Sciatic nerve (tissue), 2 donors: ENCODE data around the gene LRRC37A2. TPM values are rescaled to one million over a fixed set of nuclear protein-coding genes. Genes with fewer than 3 reads are reported as not detected.
"Not testable (repeated sequence)": the region's sequence is repeated elsewhere in the genome, so short reads cannot be mapped to it uniquely, and the experiment has no call there.

Experiments used
- ATAC-seq: fragments of 200-7000 bp; cut with Tn5 transposase; one replicate; pipeline ENCODE4 v1.9.1; 2020; ENCODE audit warnings: mild to moderate bottlenecking, moderate library complexity
- DNase-seq: peaks from one replicate; pipeline ENCODE4 v3.0.0-alpha.2; 2020; ENCODE audit warnings: low spot score
- intact Hi-C: fragments of 100-400 bp; cut with DNase I; formaldehyde crosslinking; loops from one replicate; pipeline ENCODE4 v1.14.2; 2022
- total RNA-seq: library from RNA; stranded (reverse); fragmentation: NEBNext Ultra II Directional; extraction: Animal tissue kit (Norgen Biotek cat#: 25700); gene quantifications from one replicate; pipeline ENCODE4 v1.2.1, GENCODE V29; 2021
- donor health status: DM: no; HTN: no; CAD: no.
- donor health status: DM: no; HTN: no; CAD: no.

LRRC37A2 gene
- total RNA-seq, 1 donor from 2014 or later = 15.2 TPM

DNA sequence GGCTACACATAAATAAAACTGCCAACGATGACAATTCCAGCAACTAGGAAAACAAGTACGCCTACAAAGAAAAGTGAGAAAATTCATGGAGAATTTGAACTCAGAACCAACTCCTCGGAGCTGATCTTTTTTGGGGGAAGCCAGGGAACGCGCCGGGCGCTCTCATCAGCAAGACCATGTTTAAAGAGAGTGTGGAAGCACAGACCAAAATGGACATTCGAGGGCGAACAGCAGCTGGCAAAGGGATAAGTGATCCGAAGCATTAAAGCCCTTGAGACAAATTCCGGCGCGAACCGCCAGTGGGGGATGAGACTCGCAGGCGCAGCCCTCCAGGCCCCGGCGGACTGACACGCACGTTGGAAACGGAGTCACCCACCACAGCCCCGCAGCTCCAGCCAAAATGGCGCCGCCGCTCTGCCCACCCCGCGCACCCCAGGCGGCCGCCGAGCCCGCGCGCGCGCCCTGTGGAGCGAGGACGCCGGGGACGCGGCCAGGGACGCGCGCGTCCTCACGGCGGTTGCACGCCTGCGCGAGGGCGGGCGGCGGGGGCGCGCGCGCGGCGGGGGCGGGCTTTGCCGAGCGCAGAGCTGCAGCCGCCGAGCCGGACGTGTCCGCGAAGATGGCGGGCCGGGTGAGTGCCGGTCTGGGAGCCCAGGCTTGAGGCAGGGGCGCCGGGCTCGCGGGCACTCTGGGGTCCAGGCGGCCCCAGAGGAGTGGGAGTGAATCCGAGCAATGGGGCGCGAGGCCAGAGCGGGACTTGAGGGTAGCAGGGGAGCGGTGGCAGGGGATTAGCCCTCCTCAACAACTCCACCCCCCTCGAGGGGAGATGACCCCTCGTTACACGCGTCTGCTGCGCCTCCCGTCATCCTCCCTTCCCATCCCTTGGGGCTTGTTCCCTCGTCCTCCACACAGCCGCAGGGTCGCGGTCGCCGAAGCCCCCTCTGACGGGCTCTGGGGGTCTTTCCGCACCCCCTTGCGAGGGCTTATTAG, 78.2 kb downstream of the LRRC37A2 start, which contains the start of gene NSF:
NSF (plus strand) TSS at position 513 of the 990 bp plus-strand sequence; CDS start at position 620, 107 bp downstream.
- DNase-seq, intact Hi-C loops: not testable (repeated sequence)
- peak; percentile 96 for ATAC-seq

DNA sequence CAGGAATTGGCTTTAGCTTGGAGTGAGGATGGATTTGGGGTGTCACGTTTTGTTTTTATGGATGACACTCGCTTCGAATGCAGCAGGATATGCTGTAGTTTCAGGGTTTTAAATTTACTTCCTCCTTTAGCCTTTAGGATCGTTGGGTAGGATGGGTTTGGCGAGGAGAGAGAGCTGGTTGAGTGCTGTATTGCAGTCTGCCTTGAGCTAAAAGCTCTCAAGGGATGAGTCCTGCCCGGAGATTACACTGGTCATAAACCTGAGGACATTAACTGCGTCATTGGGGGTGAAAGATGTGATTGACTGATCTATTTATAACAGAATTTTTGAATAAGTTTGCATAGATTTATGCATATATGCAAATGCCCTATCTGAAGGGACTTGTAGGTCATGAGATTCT, 79.1 kb downstream of the LRRC37A2 start:
- DNase-seq, intact Hi-C loops: not testable (repeated sequence)
- ATAC-seq = peak; percentile 64

DNA sequence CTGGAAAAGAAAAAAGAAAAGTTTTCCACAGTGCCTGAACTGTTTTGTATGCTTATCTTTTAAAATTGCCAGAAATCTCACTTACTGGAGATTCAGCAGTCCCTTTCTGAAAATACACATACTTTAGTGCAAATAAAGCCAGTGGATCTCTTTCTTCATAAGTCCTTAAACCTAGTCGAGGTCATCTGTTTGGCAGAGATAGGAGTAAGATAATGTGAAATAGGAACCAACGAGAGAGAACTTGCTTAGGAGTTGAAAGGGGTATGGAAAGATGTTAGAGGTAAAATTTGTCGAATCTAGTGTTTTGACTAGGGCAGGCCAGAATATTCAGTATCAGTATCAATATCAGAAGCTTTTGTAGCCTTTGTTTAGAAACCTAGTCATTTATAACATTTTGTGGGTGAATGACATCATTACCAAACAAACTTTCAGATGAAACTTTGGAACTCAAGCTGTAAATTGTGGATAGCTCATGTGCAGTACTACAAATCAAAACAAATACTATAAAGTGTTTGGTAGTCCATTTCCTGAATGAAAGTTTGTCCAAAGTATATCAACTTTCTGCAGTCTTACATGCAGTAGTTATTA, 86.2 kb downstream of the LRRC37A2 start:
- ATAC-seq, intact Hi-C loops, DNase-seq: not testable (repeated sequence)

DNA sequence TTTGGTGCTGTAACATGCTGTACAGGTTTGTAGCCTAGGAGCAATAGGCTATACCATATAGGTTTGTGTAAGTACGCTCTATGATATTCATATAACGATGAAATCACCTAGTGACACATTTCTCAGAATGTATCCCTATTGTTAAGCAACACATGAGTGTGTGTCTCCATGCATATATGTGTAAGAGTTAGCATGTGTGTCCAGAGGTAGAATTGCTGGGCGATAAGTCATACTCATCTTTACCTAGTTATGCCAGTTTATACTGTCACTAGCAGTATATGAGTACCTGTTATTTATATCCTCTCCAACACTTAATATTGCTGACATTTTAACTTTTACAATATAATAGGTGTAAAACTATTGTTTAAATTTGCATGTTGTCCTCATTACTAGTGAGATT, 88.5 kb downstream of the LRRC37A2 start:
- DNase-seq, ATAC-seq, intact Hi-C loops: not testable (repeated sequence)

DNA sequence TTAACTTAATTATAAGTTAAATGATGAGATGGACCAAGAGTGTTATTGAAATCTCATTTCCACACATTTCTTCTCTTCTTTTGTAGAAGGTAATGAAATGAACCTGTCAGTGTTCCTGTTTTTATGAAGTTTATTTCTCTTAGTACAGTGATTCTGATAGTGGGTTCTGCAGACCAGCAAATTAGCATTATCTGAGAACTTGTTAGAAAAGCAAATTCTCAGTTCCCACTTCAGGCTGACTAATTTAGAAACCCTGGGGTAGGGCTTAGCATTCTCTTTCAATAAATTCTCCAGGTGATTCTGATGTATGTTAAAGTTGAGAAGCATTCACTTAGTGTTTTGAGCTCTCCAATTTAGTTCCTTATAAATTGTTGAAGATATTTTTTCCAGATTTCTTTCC, 90.9 kb downstream of the LRRC37A2 start:
- not testable (repeated sequence) for DNase-seq

More for the DNA sequence above, 90.9 kb downstream of the LRRC37A2 start:
- intact Hi-C loops, ATAC-seq: not testable (repeated sequence)

Other genes starting within 250 kb of the LRRC37A2 start
- 4.3 TPM for gene LRRC37A, start 217.3 kb upstream of the LRRC37A2 start, total RNA-seq
- gene ARL17B, start 150.7 kb upstream of the LRRC37A2 start, total RNA-seq = 16.6 TPM
- gene ARL17A, start 67.2 kb downstream of the LRRC37A2 start, total RNA-seq = 11.0 TPM
- gene NSF, start 78.2 kb downstream of the LRRC37A2 start, total RNA-seq = 27.8 TPM